Ascending aorta (tissue), 2 donors: ENCODE results near the gene SLC2A4RG. TPM values are rescaled to one million over a fixed set of nuclear protein-coding genes. Genes with fewer than 3 reads are reported as not detected.
"Not testable (repeated sequence)": the region's sequence is repeated elsewhere in the genome, so short reads cannot be mapped to it uniquely, and the experiment has no call there.

Experiments used
- DNase-seq, 2 donors: peaks; one replicate each; pipeline ENCODE4 v3.0.0-alpha.2; 2019; ENCODE audit warnings: low spot score in 2 of 2
- H3K27ac ChIP-seq, 2 donors: fragments of 200-600 bp; sonication (generic); one replicate each; pipeline ENCODE4 v1.5.1; 2016 to 2017; ENCODE audit warnings: mild to moderate bottlenecking in 1 of 2
- H3K27me3 ChIP-seq: fragments of 200-600 bp; sonication (generic); one replicate; pipeline ENCODE4 v1.5.1; 2017
- H3K36me3 ChIP-seq, 2 donors: fragments of 200-600 bp; sonication (generic); one replicate each; pipeline ENCODE4 v1.5.1; 2016
- H3K4me1 ChIP-seq, 2 donors: fragments of 200-600 bp; sonication (generic); one replicate each; pipeline ENCODE4 v1.5.1; 2016 to 2017; ENCODE audit warnings: mild to moderate bottlenecking in 1 of 2
- H3K4me3 ChIP-seq, 2 donors: fragments of 200-600 bp; sonication (generic); one replicate each; pipeline ENCODE4 v1.5.1; 2016 to 2017; ENCODE audit warnings: mild to moderate bottlenecking in 1 of 2
- H3K9me3 ChIP-seq, 2 donors: fragments of 200-600 bp; sonication (generic); one replicate each; pipeline ENCODE4 v1.5.1; 2016
- CTCF ChIP-seq, 3 experiments: fragments of 200-600 bp in 2 of 3; fragments of 450-650 bp in 1 of 3; sonication (generic) in 2 of 3; IDR thresholded peaks; one replicate each; pipeline ENCODE4 v1.5.1; 2016 to 2019; ENCODE audit warnings: antibody characterized with exemption in 3 of 3, mild to moderate bottlenecking in 1 of 3, moderate library complexity in 1 of 3
- intact Hi-C: fragments of 100-400 bp; cut with DNase I; formaldehyde crosslinking; loops from one replicate; pipeline ENCODE4 v1.15.1; 2023
- total RNA-seq: library from RNA; depleted of rRNA; stranded (reverse); fragments of >200 nt; gene quantifications from one replicate; pipeline ENCODE4 v1.1.0, GENCODE V29; 2016

The SLC2A4RG gene
- total RNA-seq, 1 donor from 2014 or later: 114 TPM

GRCh38 chr20:63718996-63719395 lies 20.6 kb upstream of the SLC2A4RG start:
- Histone ChIP-seq H3K27me3 (no peaks in the 10 kb centered on the region), H3K36me3 (peaks cover 46 to 71% of the 10 kb centered on the region in 2 donors), H3K4me1 (no peaks in the 10 kb centered on the region), H3K4me3 (no peak overlapping the region), H3K9me3 (peaks cover 0 to 30% of the 10 kb centered on the region in 2 donors), H3K27ac (no peak overlapping the region)
- DNase-seq: no peak
- intact Hi-C loops: no loop called here
- TF ChIP-seq CTCF (IDR thresholded peaks at IDR 0.05): no peak

- intact Hi-C loops, H3K4me1 ChIP-seq, H3K27ac ChIP-seq, H3K27me3 ChIP-seq, H3K4me3 ChIP-seq, DNase-seq: not testable (repeated sequence)
- Histone ChIP-seq H3K36me3 (peaks cover 30 to 48% of the 10 kb centered on the region in 2 donors), H3K9me3 (peaks cover 9 to 34% of the 10 kb centered on the region in 2 donors)
These were observed 16.5 kb upstream of the SLC2A4RG start for GRCh38 chr20:63722967-63723622.

DNA sequence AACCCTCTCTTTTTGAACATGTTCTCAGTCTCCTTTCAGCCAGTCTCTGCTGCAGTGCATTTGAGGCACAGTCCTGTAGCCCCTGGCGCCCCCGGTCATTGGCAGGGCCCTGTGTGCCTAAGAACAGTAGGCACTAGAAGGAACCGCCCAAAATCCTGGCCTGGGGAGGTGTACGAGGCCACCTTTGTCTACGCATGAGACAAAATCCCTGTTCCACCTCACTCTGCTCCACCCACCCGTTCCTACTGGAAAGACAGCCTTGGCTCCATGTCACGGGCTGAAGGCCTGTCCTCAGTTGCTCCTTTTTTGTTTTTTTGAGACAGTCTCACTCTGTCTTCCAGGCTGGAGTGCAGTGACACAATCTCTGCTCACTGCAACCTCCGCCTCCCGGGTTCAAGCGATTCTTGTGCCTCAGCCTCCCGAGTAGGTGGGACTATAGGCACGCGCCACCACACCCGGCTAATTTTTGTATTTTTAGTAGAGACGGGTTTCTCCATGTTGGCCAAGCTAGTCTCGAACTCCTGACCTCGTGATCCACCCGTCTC lies 9.3 kb upstream of the SLC2A4RG start:
- H3K27me3 ChIP-seq, H3K9me3 ChIP-seq, DNase-seq, H3K4me1 ChIP-seq, H3K27ac ChIP-seq, intact Hi-C loops, H3K4me3 ChIP-seq: not testable (repeated sequence)
- H3K36me3 ChIP-seq: peaks cover 27 to 29% of the 10 kb centered on the region in 2 donors

GRCh38 chr20:63731410-63731809 lies 8.2 kb upstream of the SLC2A4RG start:
- DNase-seq: no peak
- H3K4me3 ChIP-seq: no peak overlapping the region
- no peak for TF ChIP-seq CTCF (IDR thresholded peaks at IDR 0.05)
- H3K27ac ChIP-seq: no peak overlapping the region
- intact Hi-C loops: no loop called here
- H3K27me3 ChIP-seq: no peaks in the 10 kb centered on the region
- no peaks in the 10 kb centered on the region for H3K4me1 ChIP-seq
- no peaks in the 10 kb centered on the region for H3K9me3 ChIP-seq
- H3K36me3 ChIP-seq: peaks cover 32 to 35% of the 10 kb centered on the region in 2 donors

DNA sequence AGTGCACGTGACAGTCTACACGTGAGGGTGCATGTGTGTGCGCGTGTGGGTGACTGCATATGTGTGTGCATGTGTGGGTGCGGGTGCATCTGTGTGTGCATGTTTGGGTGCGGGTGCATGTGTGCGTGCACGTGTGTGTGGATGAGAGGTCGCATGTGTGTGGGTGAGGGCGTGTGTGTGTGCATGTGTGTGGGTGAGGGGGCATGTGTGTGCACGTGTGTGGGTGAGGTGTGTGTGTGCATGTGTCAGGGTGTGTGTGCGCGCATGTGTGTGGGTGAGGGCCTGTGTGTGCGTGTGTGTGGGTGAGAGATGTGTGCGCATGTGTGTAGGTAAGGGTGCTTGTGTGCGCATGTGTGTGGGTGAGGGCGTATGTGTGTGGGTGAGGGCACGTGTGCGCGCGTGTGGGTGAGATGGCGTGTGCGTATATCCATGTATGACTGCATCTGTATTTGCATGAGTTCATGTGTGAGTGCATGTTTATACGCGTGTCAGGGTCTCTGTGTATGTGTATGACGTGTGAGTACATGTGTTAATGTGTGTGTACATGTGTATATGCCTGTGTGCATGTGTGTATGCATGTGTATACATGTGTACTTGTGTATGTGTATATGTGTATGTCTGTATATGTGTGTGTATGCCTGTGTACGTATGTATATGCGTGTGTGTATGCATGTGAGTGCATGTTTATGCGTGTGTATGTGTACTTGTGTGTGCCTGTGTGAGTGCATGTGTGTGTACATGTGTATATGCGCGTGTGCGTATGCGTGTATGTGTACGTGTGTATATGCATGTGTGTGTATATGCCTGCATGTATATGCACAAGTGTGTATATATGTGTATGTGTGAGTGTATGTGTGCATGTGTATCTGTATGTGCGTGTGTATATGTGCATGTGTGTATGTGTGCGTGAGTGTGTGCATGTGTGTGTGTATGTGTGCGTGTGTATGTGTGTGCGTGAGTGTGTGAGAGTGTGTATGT lies 7.2 kb upstream of the SLC2A4RG start:
- H3K27me3 ChIP-seq: no peaks in the 10 kb centered on the region
- intact Hi-C loops: no loop called here
- H3K4me3 ChIP-seq: no peak overlapping the region
- no peaks in the 10 kb centered on the region for H3K9me3 ChIP-seq
- no peak for DNase-seq
- no peak for TF ChIP-seq CTCF (IDR thresholded peaks at IDR 0.05)
- H3K36me3 ChIP-seq: peaks cover 32% of the 10 kb centered on the region in 2 donors
- no peaks in the 10 kb centered on the region for H3K4me1 ChIP-seq
- H3K27ac ChIP-seq: no peak overlapping the region

GRCh38 chr20:63733117-63733516 lies 6.5 kb upstream of the SLC2A4RG start:
- Histone ChIP-seq H3K36me3 (peaks cover 32% of the 10 kb centered on the region in 2 donors), H3K4me3 (no peak overlapping the region), H3K4me1 (no peaks in the 10 kb centered on the region), H3K27me3 (no peaks in the 10 kb centered on the region), H3K27ac (no peak overlapping the region), H3K9me3 (no peaks in the 10 kb centered on the region)
- intact Hi-C loops: no loop called here
- TF ChIP-seq CTCF (IDR thresholded peaks at IDR 0.05): no peak
- no peak for DNase-seq
